Fibroblast of the aortic adventitia (primary cell): ENCODE measurements around the gene SOD1. TPM values are rescaled to one million over a fixed set of nuclear protein-coding genes. Genes with fewer than 3 reads are reported as not detected.
"Not testable (repeated sequence)": the region's sequence is repeated elsewhere in the genome, so short reads cannot be mapped to it uniquely, and the experiment has no call there.

ENCODE experiments used
- DNase-seq: peaks from one replicate; pipeline ENCODE4 v3.0.0-alpha.2; 2010; ENCODE audit warnings: low read depth
- H3K4me3 ChIP-seq: 2 replicates; pipeline ENCODE4 v1.5.1; 2011; ENCODE audit warnings: low read depth, mild to moderate bottlenecking, control low read depth, low read length, moderate library complexity
- CTCF ChIP-seq: IDR thresholded peaks from 2 replicates; pipeline ENCODE4 v1.5.1; 2011; ENCODE audit warnings: mild to moderate bottlenecking, low read length, control low read depth, inconsistent platforms; ENCODE audit not compliant: insufficient read depth
- total RNA-seq: library from RNA; depleted of rRNA; stranded (reverse); fragments of >200 nt; gene quantifications from 2 replicates; pipeline ENCODE4 v1.2.3, GENCODE V29; 2012; ENCODE audit warnings: low replicate concordance

Gene SOD1
- total RNA-seq, 1 donor: 217 TPM

- peak; percentile 24 for DNase-seq
- H3K4me3 ChIP-seq: no peak overlapping the region
- no peak for TF ChIP-seq CTCF
Observed at GRCh38 chr21:31665397-31665796, 5.9 kb downstream of the SOD1 start.

DNA sequence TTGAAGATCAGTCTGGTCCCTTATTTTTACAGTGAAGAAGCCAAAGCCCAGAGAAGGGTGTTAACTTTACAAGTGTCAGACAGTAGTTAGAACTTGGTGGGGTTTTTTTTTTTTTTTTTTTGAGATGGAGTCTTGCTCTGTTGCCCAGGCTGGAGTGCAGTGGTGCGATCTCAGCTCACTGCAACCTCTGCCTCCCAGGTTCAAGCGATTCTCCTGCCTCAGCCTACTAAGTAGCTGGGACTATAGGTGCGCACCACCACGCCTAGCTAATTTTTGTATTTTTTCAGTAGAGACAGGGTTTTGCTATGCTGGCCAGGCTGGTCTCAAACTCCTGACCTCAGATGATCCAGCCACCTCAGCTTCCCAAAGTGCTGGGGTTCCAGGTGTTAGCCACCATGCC lies 6.4 kb downstream of the SOD1 start:
- not testable (repeated sequence) for H3K4me3 ChIP-seq, DNase-seq

DNA sequence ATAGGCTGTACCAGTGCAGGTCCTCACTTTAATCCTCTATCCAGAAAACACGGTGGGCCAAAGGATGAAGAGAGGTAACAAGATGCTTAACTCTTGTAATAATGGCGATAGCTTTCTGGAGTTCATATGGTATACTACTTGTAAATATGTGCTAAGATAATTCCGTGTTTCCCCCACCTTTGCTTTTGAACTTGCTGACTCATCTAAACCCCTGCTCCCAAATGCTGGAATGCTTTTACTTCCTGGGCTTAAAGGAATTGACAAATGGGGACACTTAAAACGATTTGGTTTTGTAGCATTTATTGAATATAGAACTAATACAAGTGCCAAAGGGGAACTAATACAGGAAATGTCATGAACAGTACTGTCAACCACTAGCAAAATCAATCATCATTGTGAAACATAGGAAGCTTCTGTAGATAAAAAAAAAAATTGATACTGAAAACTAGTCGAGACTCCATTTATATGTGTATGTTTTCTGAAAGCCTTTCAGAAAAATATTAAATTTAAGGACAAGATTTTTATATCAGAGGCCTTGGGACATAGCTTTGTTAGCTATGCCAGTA lies 7.0 kb downstream of the SOD1 start:
- no peak for DNase-seq
- no peak overlapping the region for H3K4me3 ChIP-seq
- no peak for TF ChIP-seq CTCF

DNA sequence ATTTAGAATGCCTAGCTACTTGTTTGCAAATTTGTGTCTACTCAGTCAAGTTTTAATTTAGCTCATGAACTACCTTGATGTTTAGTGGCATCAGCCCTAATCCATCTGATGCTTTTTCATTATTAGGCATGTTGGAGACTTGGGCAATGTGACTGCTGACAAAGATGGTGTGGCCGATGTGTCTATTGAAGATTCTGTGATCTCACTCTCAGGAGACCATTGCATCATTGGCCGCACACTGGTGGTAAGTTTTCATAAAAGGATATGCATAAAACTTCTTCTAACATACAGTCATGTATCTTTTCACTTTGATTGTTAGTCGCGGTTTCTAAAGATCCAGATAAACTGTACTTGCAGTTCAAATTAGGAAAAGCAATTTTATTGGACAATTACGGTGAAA lies 7.6 kb downstream of the SOD1 start:
- no peak for DNase-seq

GRCh38 chr21:31667639-31668038 lies 8.1 kb downstream of the SOD1 start:
- TF ChIP-seq CTCF: no peak
- DNase-seq: no peak
- no peak overlapping the region for H3K4me3 ChIP-seq

More for the DNA sequence above, 7.6 kb downstream of the SOD1 start:
- no peak overlapping the region for H3K4me3 ChIP-seq
- TF ChIP-seq CTCF: no peak

- DNase-seq: no peak
- no peak for TF ChIP-seq CTCF
- H3K4me3 ChIP-seq: no peak overlapping the region
Observed at GRCh38 chr21:31668651-31669491, 9.4 kb downstream of the SOD1 start.

DNA sequence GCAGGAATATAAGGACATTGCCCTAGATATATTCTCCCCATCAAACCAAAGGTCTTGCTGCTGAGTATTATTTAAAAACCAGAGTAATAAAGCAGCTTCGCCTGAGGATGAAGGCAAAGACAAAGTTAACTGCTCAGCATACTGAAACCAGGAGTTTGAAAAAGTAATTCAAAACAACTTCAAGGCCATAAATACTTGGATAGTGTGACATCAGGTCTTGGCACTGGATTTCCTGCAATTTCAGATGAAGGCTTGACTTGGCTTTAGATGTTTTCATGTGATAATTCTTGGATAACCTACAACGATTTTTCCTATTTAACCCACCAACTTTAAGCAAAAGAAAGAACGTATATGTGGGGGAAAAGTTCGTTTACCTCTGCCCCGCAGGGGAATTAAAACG lies 10.6 kb downstream of the SOD1 start:
- DNase-seq: peak; percentile 49
- TF ChIP-seq CTCF: no peak

More for the DNA sequence above, 10.6 kb downstream of the SOD1 start:
- H3K4me3 ChIP-seq: no peak overlapping the region
